Measurements from ENCODE around the gene LAMB2.

LAMB2 gene

GRCh38 chr3:49093853-49094767 is 38.7 kb downstream of the LAMB2 start, which contains the start of gene QRICH1:
TSS of gene QRICH1 (minus strand) at chr3:49094071. CDS start at chr3:49077017, 17,054 bp downstream.
- TF ChIP-seq CTCF (conservative IDR thresholded peaks at IDR 0.05; ENCODE audit: low read length) = peak; percentile 74
- H3K4me3 ChIP-seq (ENCODE audit: low read length) = peak within 1 kb of the TSS; percentile 96
- DNase-seq (ENCODE audit: low read depth) = peak; percentile 98

GRCh38 chr3:49092938-49093852 is 39.7 kb downstream of the LAMB2 start:
- TF ChIP-seq CTCF (conservative IDR thresholded peaks at IDR 0.05; ENCODE audit: low read length) = no peak
- DNase-seq (ENCODE audit: low read depth) = peak; percentile 74
- H3K4me3 ChIP-seq (ENCODE audit: low read length) = peak overlapping the region; percentile 96

- no peak overlapping the region for H3K4me3 ChIP-seq (ENCODE audit: low read length)
- no peak for TF ChIP-seq CTCF (conservative IDR thresholded peaks at IDR 0.05; ENCODE audit: low read length)
- no peak for DNase-seq (ENCODE audit: low read depth)
These were observed 51.4 kb downstream of the LAMB2 start for GRCh38 chr3:49081429-49081828.

- DNase-seq (ENCODE audit: low read depth) = no peak
- no peak overlapping the region for H3K4me3 ChIP-seq (ENCODE audit: low read length)
- TF ChIP-seq CTCF (conservative IDR thresholded peaks at IDR 0.05; ENCODE audit: low read length) = no peak
These were observed 53.6 kb downstream of the LAMB2 start for GRCh38 chr3:49079270-49079669.

- H3K4me3 ChIP-seq (ENCODE audit: low read length) = no peak overlapping the region
- no peak for DNase-seq (ENCODE audit: low read depth)
- TF ChIP-seq CTCF (conservative IDR thresholded peaks at IDR 0.05; ENCODE audit: low read length) = no peak
These were observed 56.2 kb downstream of the LAMB2 start for GRCh38 chr3:49076646-49077045.

- no peak overlapping the region for H3K4me3 ChIP-seq (ENCODE audit: low read length)
- no peak for DNase-seq (ENCODE audit: low read depth)
- no peak for TF ChIP-seq CTCF (conservative IDR thresholded peaks at IDR 0.05; ENCODE audit: low read length)
These were observed 56.7 kb downstream of the LAMB2 start for GRCh38 chr3:49076116-49076515.
